Keratinocyte (primary cell): ENCODE results near the gene INO80D.

ENCODE experiments used
- EZH2 ChIP-seq: IDR thresholded peaks from one replicate; pipeline ENCODE4 v1.6.1; 2012; ENCODE audit warnings: inconsistent platforms, mild to moderate bottlenecking, low read length, moderate library complexity
- TF ChIP-seq, protein P1 (sequence below), 3 experiments: IDR thresholded peaks in 1 of 3; conservative IDR thresholded peaks in 1 of 3; optimal IDR thresholded peaks in 1 of 3; 2 replicates in 2 of 3; 3 replicates in 1 of 3; pipeline versions ENCODE3 to v1.5.1; 2011; ENCODE audit warnings: low read length in 3 of 3, mild to moderate bottlenecking in 3 of 3, moderate library complexity in 2 of 3, control low read depth in 1 of 3, inconsistent platforms in 1 of 3; ENCODE audit not compliant: insufficient read depth in 2 of 3; ENCODE audit errors: extremely low read depth in 1 of 3

DNA sequence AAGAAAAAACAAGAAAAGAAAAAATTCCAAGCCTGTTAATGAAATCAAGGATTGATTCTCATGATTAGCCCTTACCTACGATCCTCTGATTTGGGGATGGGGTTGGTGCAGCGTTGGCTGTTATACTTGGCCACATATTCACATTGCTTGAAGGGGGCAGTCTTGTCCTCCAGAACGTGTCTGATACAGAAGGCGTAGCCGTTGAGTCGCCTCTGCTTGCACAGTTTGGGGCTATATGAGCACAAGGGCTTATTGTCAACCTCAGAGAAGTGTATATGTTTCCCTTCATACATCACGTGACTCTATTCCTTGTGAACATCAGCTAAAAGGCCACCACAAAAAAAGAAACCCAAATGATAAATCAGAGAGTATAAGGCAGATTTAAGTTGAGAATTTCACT, 23.2 kb downstream of the INO80D start:
- TF ChIP-seq, protein P1, sequence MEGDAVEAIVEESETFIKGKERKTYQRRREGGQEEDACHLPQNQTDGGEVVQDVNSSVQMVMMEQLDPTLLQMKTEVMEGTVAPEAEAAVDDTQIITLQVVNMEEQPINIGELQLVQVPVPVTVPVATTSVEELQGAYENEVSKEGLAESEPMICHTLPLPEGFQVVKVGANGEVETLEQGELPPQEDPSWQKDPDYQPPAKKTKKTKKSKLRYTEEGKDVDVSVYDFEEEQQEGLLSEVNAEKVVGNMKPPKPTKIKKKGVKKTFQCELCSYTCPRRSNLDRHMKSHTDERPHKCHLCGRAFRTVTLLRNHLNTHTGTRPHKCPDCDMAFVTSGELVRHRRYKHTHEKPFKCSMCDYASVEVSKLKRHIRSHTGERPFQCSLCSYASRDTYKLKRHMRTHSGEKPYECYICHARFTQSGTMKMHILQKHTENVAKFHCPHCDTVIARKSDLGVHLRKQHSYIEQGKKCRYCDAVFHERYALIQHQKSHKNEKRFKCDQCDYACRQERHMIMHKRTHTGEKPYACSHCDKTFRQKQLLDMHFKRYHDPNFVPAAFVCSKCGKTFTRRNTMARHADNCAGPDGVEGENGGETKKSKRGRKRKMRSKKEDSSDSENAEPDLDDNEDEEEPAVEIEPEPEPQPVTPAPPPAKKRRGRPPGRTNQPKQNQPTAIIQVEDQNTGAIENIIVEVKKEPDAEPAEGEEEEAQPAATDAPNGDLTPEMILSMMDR (optimal IDR thresholded peaks at IDR 0.05 in 1 of 3, IDR thresholded peaks at IDR 0.05 in 1 of 3, conservative IDR thresholded peaks at IDR 0.05 in 1 of 3; ENCODE audit: extremely low read depth in 1 of 3, insufficient read depth in 2 of 3, low read length in 3 of 3), result no peak
- no peak for TF ChIP-seq EZH2
